ENCODE data around the gene SBF1. TPM values are rescaled to one million over a fixed set of nuclear protein-coding genes. Genes with fewer than 3 reads are reported as not detected.

The SBF1 gene
- total and polyA plus RNA-seq, 2 donors (not counting 1 experiment from before 2014, with no cell fraction given): 110 to 254 TPM

- H3K4me3 ChIP-seq (ENCODE audit: control extremely low read depth in 1 of 5, extremely low read depth in 1 of 5, insufficient read depth in 1 of 5, low read depth in 2 of 5, low read length in 4 of 5): no peak overlapping the region
- H3K79me2 ChIP-seq (ENCODE audit: control insufficient read depth, insufficient read depth, low read length): no peaks in the 10 kb centered on the region
- H2AFZ ChIP-seq (ENCODE audit: insufficient read depth, low read depth, low read length, poor library complexity, severe bottlenecking): no peak overlapping the region
- H3K27me3 Mint-ChIP-seq: no peaks in the 10 kb centered on the region
- no peaks in the 10 kb centered on the region for H3K27me3 ChIP-seq (replicated peaks in 1 of 4; ENCODE audit: control extremely low read depth in 1 of 4, control insufficient read depth in 3 of 4, insufficient read depth in 4 of 4, low read length in 3 of 4)
- peaks cover 0 to 44% of the 10 kb centered on the region in 2 experiments for H3K36me3 ChIP-seq (replicated peaks in 1 of 2; ENCODE audit: control extremely low read depth in 1 of 2, control insufficient read depth in 1 of 2, extremely low read depth in 1 of 2, insufficient read depth in 2 of 2, low read length in 1 of 2)
- peak overlapping the region; percentile 33 for H3K4me2 ChIP-seq (replicated peaks; ENCODE audit: low read depth, low read length, poor library complexity, severe bottlenecking)
- ChIA-PET POLR2A (interaction anchor here (1.0 to 2.9 kb wide), 2 partner anchors 24 to 53 kb away, joined by 3 to 9 read pairs; no protein-coding TSS in a partner anchor), CTCF (interaction anchor here (0.6 to 1.7 kb wide), 5 partner anchors 22 to 82 kb away, joined by 3 to 9 read pairs (median 4); no protein-coding TSS in a partner anchor)
- peaks cover 24% of the 10 kb centered on the region for H3K4me1 Mint-ChIP-seq
- peak; percentile 40 for ATAC-seq (ENCODE audit: low read depth)
- no peak overlapping the region for H3K4me3 Mint-ChIP-seq
- peak overlapping the region in 1 of 2 donors; percentile 68 for H3K27ac ChIP-seq (ENCODE audit: low read length in 2 of 2)
- TF ChIP-seq, protein P1, sequence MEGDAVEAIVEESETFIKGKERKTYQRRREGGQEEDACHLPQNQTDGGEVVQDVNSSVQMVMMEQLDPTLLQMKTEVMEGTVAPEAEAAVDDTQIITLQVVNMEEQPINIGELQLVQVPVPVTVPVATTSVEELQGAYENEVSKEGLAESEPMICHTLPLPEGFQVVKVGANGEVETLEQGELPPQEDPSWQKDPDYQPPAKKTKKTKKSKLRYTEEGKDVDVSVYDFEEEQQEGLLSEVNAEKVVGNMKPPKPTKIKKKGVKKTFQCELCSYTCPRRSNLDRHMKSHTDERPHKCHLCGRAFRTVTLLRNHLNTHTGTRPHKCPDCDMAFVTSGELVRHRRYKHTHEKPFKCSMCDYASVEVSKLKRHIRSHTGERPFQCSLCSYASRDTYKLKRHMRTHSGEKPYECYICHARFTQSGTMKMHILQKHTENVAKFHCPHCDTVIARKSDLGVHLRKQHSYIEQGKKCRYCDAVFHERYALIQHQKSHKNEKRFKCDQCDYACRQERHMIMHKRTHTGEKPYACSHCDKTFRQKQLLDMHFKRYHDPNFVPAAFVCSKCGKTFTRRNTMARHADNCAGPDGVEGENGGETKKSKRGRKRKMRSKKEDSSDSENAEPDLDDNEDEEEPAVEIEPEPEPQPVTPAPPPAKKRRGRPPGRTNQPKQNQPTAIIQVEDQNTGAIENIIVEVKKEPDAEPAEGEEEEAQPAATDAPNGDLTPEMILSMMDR (IDR thresholded peaks at IDR 0.05): no peak
- TF ChIP-seq EZH2 (IDR thresholded peaks at IDR 0.05; ENCODE audit: borderline replicate concordance, insufficient read depth, low read depth, low read length, poor library complexity, severe bottlenecking): no peak
- no peak for DNase-seq
- no peaks in the 10 kb centered on the region for H3K9me3 Mint-ChIP-seq (ENCODE audit: insufficient read depth)
- peak overlapping the region; percentile 75 for H3K27ac Mint-ChIP-seq
- no peaks in the 10 kb centered on the region for H3K9me3 ChIP-seq (ENCODE audit: control extremely low read depth in 1 of 3, control insufficient read depth in 2 of 3, insufficient read depth in 1 of 3, low read length in 2 of 3)
- H3K9ac ChIP-seq (ENCODE audit: low read length): no peak overlapping the region
- H4K20me1 ChIP-seq (ENCODE audit: control insufficient read depth, insufficient read depth, low read length, poor library complexity, severe bottlenecking): peaks cover 43% of the 10 kb centered on the region
- WGBS (ENCODE audit: insufficient coverage): 49% methylated on average over 20 of the region's 30 CpGs
- peaks cover 13 to 24% of the 10 kb centered on the region in 2 donors for H3K4me1 ChIP-seq (ENCODE audit: control insufficient read depth in 2 of 2, insufficient read depth in 2 of 2, low read length in 2 of 2)
- intact Hi-C loops (cut with micrococcal nuclease): no loop called here
Measured at GRCh38 chr22:50445071-50445879, 29.6 kb downstream of the SBF1 start.

DNA sequence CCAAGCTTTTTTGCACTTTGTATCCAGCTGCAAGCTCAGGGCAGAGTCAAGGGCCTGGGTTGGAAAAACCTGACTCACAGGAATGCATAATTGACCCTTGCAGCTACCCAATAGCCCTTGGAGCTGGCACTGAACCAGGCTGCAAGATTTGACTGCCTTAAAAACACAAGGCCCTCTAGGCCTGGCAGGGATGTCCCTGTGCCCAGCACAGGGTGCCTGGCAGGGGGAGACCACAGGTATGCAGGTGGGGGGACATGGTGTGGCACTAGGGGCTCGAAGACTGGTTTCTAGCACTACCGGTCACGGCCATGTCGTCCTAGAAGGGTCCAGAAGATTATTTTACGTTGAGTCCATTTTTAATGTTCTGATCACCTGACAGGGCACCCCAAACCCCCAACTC is 30.2 kb downstream of the SBF1 start:
- peak overlapping the region; percentile 33 for H3K4me2 ChIP-seq (replicated peaks; ENCODE audit: low read depth, low read length, poor library complexity, severe bottlenecking)
- H3K4me1 Mint-ChIP-seq: peaks cover 21% of the 10 kb centered on the region
- H3K9me3 Mint-ChIP-seq (ENCODE audit: insufficient read depth): no peaks in the 10 kb centered on the region
- H3K9ac ChIP-seq (ENCODE audit: low read length): no peak overlapping the region
- no peak overlapping the region for H2AFZ ChIP-seq (ENCODE audit: insufficient read depth, low read depth, low read length, poor library complexity, severe bottlenecking)
- H3K4me3 ChIP-seq (ENCODE audit: control extremely low read depth in 1 of 5, extremely low read depth in 1 of 5, insufficient read depth in 1 of 5, low read depth in 2 of 5, low read length in 4 of 5): no peak overlapping the region
- ATAC-seq (ENCODE audit: low read depth) (no peak), DNase-seq (no peak)
- H4K20me1 ChIP-seq (ENCODE audit: control insufficient read depth, insufficient read depth, low read length, poor library complexity, severe bottlenecking): peaks cover 39% of the 10 kb centered on the region
- H3K4me3 Mint-ChIP-seq: no peak overlapping the region
- CTCF ChIA-PET: interaction anchor here (0.6 to 1.7 kb wide), 5 partner anchors 23 to 83 kb away, joined by 3 to 9 read pairs (median 4); no protein-coding TSS in a partner anchor
- WGBS (ENCODE audit: insufficient coverage): 94% methylated on average over 5 of the region's 5 CpGs
- H3K27ac Mint-ChIP-seq: peak overlapping the region; percentile 75
- intact Hi-C loops (cut with micrococcal nuclease): no loop called here
- no peaks in the 10 kb centered on the region for H3K9me3 ChIP-seq (ENCODE audit: control extremely low read depth in 1 of 3, control insufficient read depth in 2 of 3, insufficient read depth in 1 of 3, low read length in 2 of 3)
- peak overlapping the region in 1 of 2 donors; percentile 68 for H3K27ac ChIP-seq (ENCODE audit: low read length in 2 of 2)
- TF ChIP-seq, protein P1 (IDR thresholded peaks at IDR 0.05): no peak
- no peak for TF ChIP-seq EZH2 (IDR thresholded peaks at IDR 0.05; ENCODE audit: borderline replicate concordance, insufficient read depth, low read depth, low read length, poor library complexity, severe bottlenecking)
- H3K4me1 ChIP-seq (ENCODE audit: control insufficient read depth in 2 of 2, insufficient read depth in 2 of 2, low read length in 2 of 2): peaks cover 10 to 20% of the 10 kb centered on the region in 2 donors
- no peaks in the 10 kb centered on the region for H3K79me2 ChIP-seq (ENCODE audit: control insufficient read depth, insufficient read depth, low read length)
- H3K36me3 ChIP-seq (replicated peaks in 1 of 2; ENCODE audit: control extremely low read depth in 1 of 2, control insufficient read depth in 1 of 2, extremely low read depth in 1 of 2, insufficient read depth in 2 of 2, low read length in 1 of 2): peaks cover 0 to 44% of the 10 kb centered on the region in 2 experiments
- POLR2A ChIA-PET: interaction anchor here (1.0 to 2.9 kb wide), 2 partner anchors 25 to 54 kb away, joined by 3 to 9 read pairs; no protein-coding TSS in a partner anchor
- H3K27me3 Mint-ChIP-seq: no peaks in the 10 kb centered on the region
- H3K27me3 ChIP-seq (replicated peaks in 1 of 4; ENCODE audit: control extremely low read depth in 1 of 4, control insufficient read depth in 3 of 4, insufficient read depth in 4 of 4, low read length in 3 of 4): no peaks in the 10 kb centered on the region

All from B cell (primary cell).